Thoracic aorta (tissue), 2 donors: ENCODE data around the gene BEGAIN. TPM values are rescaled to one million over a fixed set of nuclear protein-coding genes. Genes with fewer than 3 reads are reported as not detected.

Experiments
- ATAC-seq: fragments of 150-250 bp; one replicate; pipeline ENCODE4 v1.8.0; 2017; ENCODE audit warnings: low read depth; ENCODE audit not compliant: insufficient number of reproducible peaks, low FRiP score
- DNase-seq: peaks from one replicate; pipeline ENCODE4 v3.0.0-alpha.2; 2020; ENCODE audit warnings: low spot score
- H3K27ac ChIP-seq, 2 donors: fragments of 200-600 bp; sonication (generic); 1 replicate in 1 of 2; 2 replicates in 1 of 2; pipeline ENCODE4 v1.5.1; 2016; ENCODE audit warnings: mild to moderate bottlenecking in 2 of 2, moderate library complexity in 2 of 2
- H3K27me3 ChIP-seq: fragments of 200-600 bp; sonication (generic); replicated peaks from 2 replicates; pipeline ENCODE4 v1.6.0; 2016; ENCODE audit warnings: mild to moderate bottlenecking; ENCODE audit not compliant: insufficient read depth
- H3K36me3 ChIP-seq: fragments of 200-600 bp; sonication (generic); one replicate; pipeline ENCODE4 v1.5.1; 2016
- H3K4me1 ChIP-seq, 2 donors: fragments of 200-600 bp; sonication (generic); 1 replicate in 1 of 2; 2 replicates in 1 of 2; pipeline versions ENCODE4 v1.5.1 to v1.6.0; 2016; ENCODE audit warnings: low read depth in 2 of 2, mild to moderate bottlenecking in 1 of 2; ENCODE audit not compliant: control insufficient read depth in 1 of 2
- H3K4me3 ChIP-seq: fragments of 200-600 bp; sonication (generic); 2 replicates; pipeline ENCODE4 v1.5.1; 2016; ENCODE audit warnings: mild to moderate bottlenecking
- H3K9me3 ChIP-seq: fragments of 200-600 bp; sonication (generic); 2 replicates; pipeline ENCODE4 v1.5.1; 2016
- total RNA-seq, 2 donors: library from RNA; depleted of rRNA; stranded (reverse); fragments of >200 nt; gene quantifications; one replicate each; pipeline versions ENCODE4 v1.1.0 to v1.2.3, GENCODE V29; 2016
- TF ChIP-seq, protein P1 (sequence below): fragments of 200-600 bp; sonication (generic); IDR thresholded peaks from one replicate; pipeline ENCODE4 v1.5.1; 2019; ENCODE audit warnings: antibody characterized with exemption

The BEGAIN gene
- total RNA-seq, 2 donors from 2014 or later, result 0.27 to 0.85 TPM

DNA sequence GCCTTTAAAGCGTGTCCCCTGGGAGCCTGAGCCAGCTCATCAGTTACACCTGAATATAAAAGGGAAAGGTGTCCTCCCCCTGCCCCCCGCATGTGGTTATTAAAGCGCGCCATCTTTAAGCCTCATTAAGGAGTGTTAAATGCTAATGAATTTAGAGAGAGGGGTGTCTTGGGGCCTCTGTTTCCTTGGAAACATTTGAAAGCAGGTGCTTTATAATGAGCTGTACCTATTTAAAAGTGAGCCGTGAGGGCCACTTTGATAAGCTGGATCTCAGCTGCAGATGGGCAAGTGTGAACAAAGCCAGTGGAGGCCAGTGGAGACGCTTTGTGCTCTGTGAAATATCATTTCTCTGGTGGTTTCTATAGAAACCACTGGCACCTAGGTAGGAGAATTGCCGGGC is 84.0 kb downstream of the BEGAIN start:
- Histone ChIP-seq H3K4me1 (no peaks in the 10 kb centered on the region), H3K4me3 (no peak overlapping the region), H3K36me3 (no peaks in the 10 kb centered on the region), H3K27me3 (no peaks in the 10 kb centered on the region), H3K9me3 (peaks cover 12% of the 10 kb centered on the region), H3K27ac (no peak overlapping the region)
- DNase-seq (no peak), ATAC-seq (no peak)
- TF ChIP-seq, protein P1, sequence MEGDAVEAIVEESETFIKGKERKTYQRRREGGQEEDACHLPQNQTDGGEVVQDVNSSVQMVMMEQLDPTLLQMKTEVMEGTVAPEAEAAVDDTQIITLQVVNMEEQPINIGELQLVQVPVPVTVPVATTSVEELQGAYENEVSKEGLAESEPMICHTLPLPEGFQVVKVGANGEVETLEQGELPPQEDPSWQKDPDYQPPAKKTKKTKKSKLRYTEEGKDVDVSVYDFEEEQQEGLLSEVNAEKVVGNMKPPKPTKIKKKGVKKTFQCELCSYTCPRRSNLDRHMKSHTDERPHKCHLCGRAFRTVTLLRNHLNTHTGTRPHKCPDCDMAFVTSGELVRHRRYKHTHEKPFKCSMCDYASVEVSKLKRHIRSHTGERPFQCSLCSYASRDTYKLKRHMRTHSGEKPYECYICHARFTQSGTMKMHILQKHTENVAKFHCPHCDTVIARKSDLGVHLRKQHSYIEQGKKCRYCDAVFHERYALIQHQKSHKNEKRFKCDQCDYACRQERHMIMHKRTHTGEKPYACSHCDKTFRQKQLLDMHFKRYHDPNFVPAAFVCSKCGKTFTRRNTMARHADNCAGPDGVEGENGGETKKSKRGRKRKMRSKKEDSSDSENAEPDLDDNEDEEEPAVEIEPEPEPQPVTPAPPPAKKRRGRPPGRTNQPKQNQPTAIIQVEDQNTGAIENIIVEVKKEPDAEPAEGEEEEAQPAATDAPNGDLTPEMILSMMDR, result no peak

DNA sequence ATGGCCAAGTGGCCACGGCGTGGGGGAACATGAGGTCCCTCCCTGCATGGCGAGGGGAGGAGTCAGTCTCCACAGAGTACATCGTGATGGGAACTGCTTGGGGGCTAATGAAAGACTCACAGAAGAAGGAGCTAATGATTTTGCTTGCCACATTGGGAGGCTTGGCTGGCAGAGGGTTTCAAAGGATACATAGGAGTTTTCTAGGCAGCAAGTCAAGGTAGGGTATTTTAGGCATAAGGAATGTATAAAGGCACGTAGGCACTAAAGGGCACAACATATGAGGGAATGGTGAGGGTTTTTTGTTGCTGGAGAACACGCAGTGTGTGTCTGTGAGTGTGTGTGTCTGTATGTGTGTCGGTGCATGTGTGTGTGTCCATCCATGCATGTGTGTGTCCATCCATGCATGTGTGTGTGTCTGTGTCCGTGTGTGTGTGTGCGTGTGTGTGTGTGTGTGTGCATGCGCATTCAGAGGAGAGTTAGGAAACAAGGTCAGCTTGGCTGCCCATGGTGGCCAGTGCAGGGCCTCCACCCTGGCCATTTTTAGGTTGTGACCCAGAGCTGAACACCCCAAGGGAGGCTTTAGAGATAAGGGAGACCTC is 84.5 kb downstream of the BEGAIN start:
- Histone ChIP-seq H3K9me3 (peaks cover 12% of the 10 kb centered on the region), H3K4me3 (no peak overlapping the region), H3K4me1 (no peaks in the 10 kb centered on the region), H3K36me3 (no peaks in the 10 kb centered on the region), H3K27me3 (no peaks in the 10 kb centered on the region), H3K27ac (no peak overlapping the region)
- TF ChIP-seq, protein P1, result no peak
- ATAC-seq (no peak), DNase-seq (no peak)

DNA sequence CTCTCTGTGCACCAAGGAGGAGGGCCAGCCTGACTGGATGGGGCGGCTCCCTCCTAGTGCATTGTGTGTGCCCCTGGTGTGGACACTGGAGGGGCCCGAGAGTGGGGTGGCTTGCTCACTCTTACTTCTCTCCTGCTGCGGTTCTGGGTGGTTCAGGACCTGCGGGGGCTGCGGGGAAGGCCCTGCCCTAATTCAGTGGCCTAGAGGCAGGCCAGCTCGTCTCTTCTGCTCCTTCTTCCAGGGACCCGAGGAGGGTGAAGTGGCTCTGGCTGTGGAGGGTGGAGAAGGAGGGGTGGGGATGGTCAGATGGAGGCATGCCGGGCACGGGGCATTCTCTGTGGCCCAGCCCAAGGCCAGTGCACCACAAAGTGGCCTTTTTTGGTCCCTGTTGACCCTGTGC is 87.1 kb downstream of the BEGAIN start:
- TF ChIP-seq, protein P1, result no peak
- Histone ChIP-seq H3K27ac (no peak overlapping the region), H3K9me3 (peaks cover 8% of the 10 kb centered on the region), H3K4me3 (no peak overlapping the region), H3K36me3 (no peaks in the 10 kb centered on the region), H3K27me3 (no peaks in the 10 kb centered on the region), H3K4me1 (no peaks in the 10 kb centered on the region)
- no peak for DNase-seq
- no peak for ATAC-seq

DNA sequence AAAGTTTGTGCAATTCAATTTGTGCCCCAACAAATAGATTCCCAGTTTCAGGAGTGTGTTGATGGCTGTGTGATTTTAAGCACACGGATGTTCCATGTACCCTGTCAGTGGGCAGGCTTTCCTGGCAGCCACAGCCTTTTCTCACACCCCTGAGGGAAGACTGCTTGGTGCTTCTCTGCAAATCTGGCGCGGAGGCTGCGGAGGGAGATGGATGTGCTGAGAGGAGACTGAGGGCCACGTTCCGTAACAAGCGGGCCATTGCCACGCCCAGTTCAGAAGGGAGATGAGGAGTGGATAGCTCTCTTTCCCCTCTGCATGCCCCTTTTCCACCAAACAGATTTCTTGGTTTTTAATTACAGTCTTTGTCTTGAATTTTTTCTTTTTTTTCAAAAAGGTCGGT is 89.1 kb downstream of the BEGAIN start:
- TF ChIP-seq, protein P1, result no peak
- no peaks in the 10 kb centered on the region for H3K36me3 ChIP-seq
- DNase-seq (no peak), ATAC-seq (no peak)
- H3K4me3 ChIP-seq, result no peak overlapping the region
- no peaks in the 10 kb centered on the region for H3K4me1 ChIP-seq
- no peaks in the 10 kb centered on the region for H3K9me3 ChIP-seq
- no peak overlapping the region for H3K27ac ChIP-seq
- H3K27me3 ChIP-seq, result no peaks in the 10 kb centered on the region

DNA sequence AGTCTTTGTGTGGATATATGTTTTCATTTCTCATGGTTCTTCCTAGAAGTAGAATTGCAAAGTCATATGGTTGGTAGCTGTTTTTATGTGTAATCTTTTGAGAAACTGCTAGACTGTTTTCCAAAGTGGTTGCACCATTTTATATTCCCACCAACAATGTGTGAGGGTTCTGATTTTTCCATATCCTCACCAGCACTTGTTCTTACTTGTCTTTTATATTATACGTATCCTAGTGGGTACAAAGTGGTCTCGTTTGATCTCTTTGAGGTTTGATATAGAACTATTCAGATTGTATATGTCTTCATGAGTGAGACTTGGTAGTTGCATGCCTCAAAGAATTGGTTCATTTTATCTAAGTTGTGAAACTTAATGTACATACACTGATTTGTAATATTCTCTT is 91.3 kb downstream of the BEGAIN start:
- Histone ChIP-seq H3K27me3 (no peaks in the 10 kb centered on the region), H3K27ac (no peak overlapping the region), H3K9me3 (no peaks in the 10 kb centered on the region), H3K4me1 (no peaks in the 10 kb centered on the region), H3K36me3 (no peaks in the 10 kb centered on the region), H3K4me3 (no peak overlapping the region)
- DNase-seq (no peak), ATAC-seq (no peak)
- TF ChIP-seq, protein P1, result no peak
